ENCODE data around the gene ANGEL2.

ANGEL2 gene

DNA sequence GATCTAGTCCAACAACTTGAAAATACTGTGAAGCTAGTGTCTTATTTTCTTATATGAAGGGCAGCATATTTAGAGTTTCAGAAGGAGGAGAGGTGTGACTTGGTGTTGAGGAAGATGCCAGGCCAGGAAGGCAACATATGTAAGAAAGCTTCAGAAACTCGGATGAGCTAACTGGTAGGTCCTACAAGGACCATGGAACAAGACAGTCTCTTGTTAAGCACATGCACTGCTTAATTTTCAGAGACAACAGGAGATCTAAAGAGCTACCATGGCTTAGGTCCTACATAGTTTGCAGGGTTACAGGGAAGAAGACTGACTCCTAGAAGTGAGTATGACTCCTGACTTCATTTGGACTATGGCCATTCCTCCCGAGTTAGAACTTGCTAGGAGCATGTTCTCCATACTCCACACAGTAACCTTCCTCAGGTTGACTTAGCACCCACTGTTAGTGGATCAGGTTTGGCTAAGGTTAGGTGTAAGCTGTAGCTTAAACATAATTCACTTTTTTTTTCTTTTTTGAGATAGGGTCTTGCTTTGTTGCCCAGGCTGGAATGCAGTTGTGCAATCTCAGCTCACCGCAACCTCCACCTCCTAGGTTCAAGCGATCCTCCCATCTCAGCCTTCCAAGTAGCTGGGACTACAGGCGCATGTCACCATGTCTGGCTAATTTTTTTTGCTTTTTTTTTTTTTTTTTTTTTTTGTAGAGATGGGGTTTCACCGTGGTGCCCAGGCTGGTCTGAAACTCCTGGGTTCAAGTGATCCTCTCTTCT, 31.0 kb downstream of the ANGEL2 start:
- Histone ChIP-seq H3K36me3 (ENCODE audit: control insufficient read depth, insufficient read depth, low read length) (peaks cover 16% of the 10 kb centered on the region; the same call in 1 of the 2 replicates), H3K27ac (ENCODE audit: low read length) (no peak overlapping the region), H3K27me3 (ENCODE audit: control insufficient read depth, insufficient read depth, low read length) (no peaks in the 10 kb centered on the region), H3K4me1 (ENCODE audit: control insufficient read depth, insufficient read depth, low read length) (peaks cover 1% of the 10 kb centered on the region; the same call in 1 of the 2 replicates), H3K9me3 (ENCODE audit: control insufficient read depth, insufficient read depth, low read length) (no peaks in the 10 kb centered on the region), H3K4me3 (ENCODE audit: low read length) (no peak overlapping the region)
- no peak for DNase-seq (ENCODE audit: low read depth, low spot score)
- WGBS (ENCODE audit: insufficient coverage, insufficient read length) = no CpG with 5 or more reads among the region's 6 CpGs

DNA sequence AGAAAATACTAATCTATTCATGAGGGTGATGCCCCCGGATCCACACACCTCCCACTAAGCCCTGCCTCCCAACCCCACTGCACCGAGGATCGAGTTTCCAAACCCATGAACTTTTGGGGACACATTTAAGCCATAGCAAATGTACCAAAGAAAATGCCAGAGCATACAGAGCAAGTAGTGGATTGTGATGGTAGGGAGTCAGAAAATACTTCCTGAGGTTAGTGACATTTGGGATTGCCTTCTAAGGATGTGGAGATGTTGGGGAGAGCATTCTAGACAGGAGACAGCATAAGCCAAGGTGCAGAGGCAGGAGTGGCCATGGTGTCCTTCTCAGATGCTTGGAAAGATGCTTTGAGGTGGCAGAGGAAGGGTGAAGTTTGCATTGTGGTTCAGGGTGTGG, 32.2 kb downstream of the ANGEL2 start:
- no peak overlapping the region for H3K4me3 ChIP-seq (ENCODE audit: low read length)
- no peak overlapping the region for H3K27ac ChIP-seq (ENCODE audit: low read length)
- no peaks in the 10 kb centered on the region for H3K9me3 ChIP-seq (ENCODE audit: control insufficient read depth, insufficient read depth, low read length)
- DNase-seq (ENCODE audit: low read depth, low spot score) = no peak
- no CpG with 5 or more reads among the region's 3 CpGs for WGBS (ENCODE audit: insufficient coverage, insufficient read length)
- peaks cover 23% of the 10 kb centered on the region for H3K36me3 ChIP-seq (ENCODE audit: control insufficient read depth, insufficient read depth, low read length)
- H3K4me1 ChIP-seq (ENCODE audit: control insufficient read depth, insufficient read depth, low read length) = peaks cover 1% of the 10 kb centered on the region; the same call in 1 of the 2 replicates
- no peaks in the 10 kb centered on the region for H3K27me3 ChIP-seq (ENCODE audit: control insufficient read depth, insufficient read depth, low read length)

DNA sequence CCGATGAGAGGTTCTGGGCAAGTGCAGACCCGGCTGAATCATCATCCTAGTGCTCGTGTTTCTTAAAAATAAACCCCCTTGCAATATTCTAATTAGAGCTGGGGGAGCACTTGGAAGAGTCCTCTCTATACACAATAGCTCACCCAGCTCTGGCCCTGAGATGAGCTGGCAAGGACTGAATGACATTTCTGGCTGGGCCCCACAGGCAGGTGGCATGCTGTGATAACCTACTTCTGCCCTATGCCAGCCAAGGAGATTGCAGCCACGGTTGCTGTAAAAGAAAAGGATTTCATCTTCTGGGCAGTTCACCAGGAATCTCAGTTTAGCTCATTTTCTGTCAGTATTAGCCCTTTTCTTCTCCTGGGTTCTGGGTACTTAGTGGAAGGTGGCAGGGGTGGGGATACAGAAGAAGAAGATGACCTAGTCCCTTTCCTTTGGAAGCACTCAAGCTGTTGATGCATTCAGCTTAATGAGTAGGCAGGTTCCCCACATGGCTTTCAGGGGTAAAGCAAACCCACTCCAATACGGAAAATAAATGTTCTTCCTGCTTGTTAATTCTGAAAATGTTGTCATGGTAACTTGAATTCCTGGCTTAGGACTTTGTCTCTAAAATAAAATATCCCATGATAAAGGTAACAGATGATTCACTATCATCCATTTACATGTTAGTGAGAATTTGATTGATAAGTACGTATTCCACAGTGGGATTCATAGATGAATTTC, 33.1 kb downstream of the ANGEL2 start:
- DNase-seq (ENCODE audit: low read depth, low spot score) = no peak
- Histone ChIP-seq H3K4me1 (ENCODE audit: control insufficient read depth, insufficient read depth, low read length) (peaks cover 3% of the 10 kb centered on the region; the same call in 1 of the 2 replicates), H3K36me3 (ENCODE audit: control insufficient read depth, insufficient read depth, low read length) (peaks cover 29% of the 10 kb centered on the region), H3K27me3 (ENCODE audit: control insufficient read depth, insufficient read depth, low read length) (no peaks in the 10 kb centered on the region), H3K4me3 (ENCODE audit: low read length) (no peak overlapping the region), H3K9me3 (ENCODE audit: control insufficient read depth, insufficient read depth, low read length) (no peaks in the 10 kb centered on the region), H3K27ac (ENCODE audit: low read length) (no peak overlapping the region)
- WGBS (ENCODE audit: insufficient coverage, insufficient read length) = no CpG with 5 or more reads among the region's 6 CpGs

DNA sequence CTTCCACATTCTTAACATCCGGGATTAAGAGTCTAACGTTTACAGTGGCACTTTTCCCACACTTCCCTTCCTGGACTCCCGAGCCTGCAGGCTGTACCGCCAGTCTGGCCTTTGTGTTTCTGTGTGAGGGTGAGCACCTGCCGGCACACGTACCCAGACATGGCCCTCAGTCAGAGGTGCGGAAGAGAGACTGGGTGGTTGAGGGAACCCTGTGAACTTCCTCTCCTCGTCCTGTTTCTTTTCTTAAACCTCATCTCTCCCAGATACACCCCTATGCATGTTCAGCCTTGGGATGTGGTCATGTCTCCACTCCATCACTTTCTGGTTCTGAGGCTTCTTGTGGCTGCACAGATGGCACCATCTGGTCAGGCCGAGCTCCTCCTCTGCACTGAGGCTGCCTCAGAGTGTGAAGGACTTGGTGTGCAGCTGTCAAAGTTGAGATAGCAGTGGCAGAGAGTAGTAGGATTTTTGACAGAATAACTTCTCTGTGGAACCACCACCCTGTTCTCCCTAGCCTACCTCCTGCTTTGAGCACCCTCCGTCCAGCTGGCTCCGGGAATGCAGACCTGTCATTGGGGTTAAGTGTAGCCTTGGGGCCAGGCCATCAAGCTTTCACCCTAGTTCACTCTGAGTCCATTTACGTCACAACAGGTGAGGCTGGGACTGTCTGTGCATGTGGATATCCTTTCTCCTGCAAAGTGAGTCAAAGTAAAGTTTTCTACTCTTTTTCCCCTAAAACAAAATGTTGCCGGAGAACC, 33.9 kb downstream of the ANGEL2 start:
- no peak for DNase-seq (ENCODE audit: low read depth, low spot score)
- Histone ChIP-seq H3K27ac (ENCODE audit: low read length) (no peak overlapping the region), H3K4me1 (ENCODE audit: control insufficient read depth, insufficient read depth, low read length) (peaks cover 3% of the 10 kb centered on the region; the same call in 1 of the 2 replicates), H3K4me3 (ENCODE audit: low read length) (no peak overlapping the region), H3K9me3 (ENCODE audit: control insufficient read depth, insufficient read depth, low read length) (no peaks in the 10 kb centered on the region), H3K27me3 (ENCODE audit: control insufficient read depth, insufficient read depth, low read length) (no peaks in the 10 kb centered on the region), H3K36me3 (ENCODE audit: control insufficient read depth, insufficient read depth, low read length) (peaks cover 31% of the 10 kb centered on the region)
- WGBS (ENCODE audit: insufficient coverage, insufficient read length) = no CpG with 5 or more reads among the region's 13 CpGs

DNA sequence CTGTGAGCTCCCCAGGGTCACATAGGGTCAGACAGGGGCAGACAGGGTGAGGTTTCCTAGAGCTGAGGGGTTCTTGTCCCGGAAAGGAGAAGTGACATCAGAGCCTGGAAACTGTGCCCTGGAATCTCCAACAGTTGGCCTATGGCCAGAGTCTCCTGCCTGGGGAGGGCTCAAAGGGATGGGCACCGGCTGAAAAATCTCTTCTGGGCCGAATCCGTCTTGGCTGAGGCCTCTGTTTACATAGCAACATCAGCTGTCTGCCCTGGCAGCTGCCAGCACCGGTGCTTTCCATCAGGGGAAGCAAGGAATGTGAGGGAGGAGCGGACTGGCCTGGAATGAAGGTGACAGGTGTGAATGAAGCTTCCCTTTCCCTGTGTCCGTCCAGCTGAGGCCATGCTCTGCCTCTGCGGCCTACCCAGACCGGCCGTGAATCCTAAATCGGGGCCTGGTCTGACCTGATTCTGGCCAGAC, 34.6 kb downstream of the ANGEL2 start:
- Histone ChIP-seq H3K4me1 (ENCODE audit: control insufficient read depth, insufficient read depth, low read length) (peaks cover 3% of the 10 kb centered on the region; the same call in 1 of the 2 replicates), H3K4me3 (ENCODE audit: low read length) (no peak overlapping the region), H3K27me3 (ENCODE audit: control insufficient read depth, insufficient read depth, low read length) (no peaks in the 10 kb centered on the region), H3K27ac (ENCODE audit: low read length) (no peak overlapping the region), H3K36me3 (ENCODE audit: control insufficient read depth, insufficient read depth, low read length) (peaks cover 38% of the 10 kb centered on the region), H3K9me3 (ENCODE audit: control insufficient read depth, insufficient read depth, low read length) (no peaks in the 10 kb centered on the region)
- no peak for DNase-seq (ENCODE audit: low read depth, low spot score)
- no CpG with 5 or more reads among the region's 11 CpGs for WGBS (ENCODE audit: insufficient coverage, insufficient read length)

DNA sequence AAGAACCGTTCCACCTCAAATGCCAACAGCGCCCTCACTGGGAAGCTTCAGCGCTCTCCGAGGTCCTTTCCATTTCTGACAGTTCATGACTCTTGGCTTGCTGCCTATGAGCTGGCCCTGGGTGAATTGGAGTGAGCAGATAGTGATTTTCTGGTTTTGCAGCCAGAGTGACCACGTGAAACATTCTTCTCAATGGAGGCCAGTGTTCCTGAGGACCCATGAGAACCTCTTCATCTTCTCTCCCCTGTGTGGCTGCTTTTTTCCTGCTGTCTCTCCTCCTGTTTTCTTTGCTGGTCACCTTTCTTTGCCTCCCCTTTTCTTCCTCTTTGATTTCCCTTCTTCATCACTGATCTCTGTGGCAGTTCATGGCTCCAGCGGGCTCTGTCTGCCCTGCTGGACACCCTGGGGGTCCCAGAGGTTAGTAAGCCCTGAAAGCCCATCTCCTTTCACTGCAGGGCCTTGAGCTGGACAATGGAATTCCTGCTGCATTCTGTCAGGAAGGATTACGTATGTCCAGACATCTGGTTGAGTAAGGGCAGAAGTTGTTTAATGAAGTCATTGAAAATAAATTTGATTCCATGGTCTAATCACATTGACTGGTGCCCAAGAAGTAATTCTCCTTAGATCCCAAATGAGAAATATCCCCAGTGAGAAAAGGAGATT, 35.4 kb downstream of the ANGEL2 start:
- WGBS (ENCODE audit: insufficient coverage, insufficient read length) = no CpG with 5 or more reads among the region's 7 CpGs
- Histone ChIP-seq H3K27me3 (ENCODE audit: control insufficient read depth, insufficient read depth, low read length) (no peaks in the 10 kb centered on the region), H3K4me1 (ENCODE audit: control insufficient read depth, insufficient read depth, low read length) (peaks cover 3% of the 10 kb centered on the region; the same call in 1 of the 2 replicates), H3K4me3 (ENCODE audit: low read length) (no peak overlapping the region), H3K9me3 (ENCODE audit: control insufficient read depth, insufficient read depth, low read length) (no peaks in the 10 kb centered on the region), H3K36me3 (ENCODE audit: control insufficient read depth, insufficient read depth, low read length) (peaks cover 46% of the 10 kb centered on the region), H3K27ac (ENCODE audit: low read length) (no peak overlapping the region)
- DNase-seq (ENCODE audit: low read depth, low spot score) = no peak

DNA sequence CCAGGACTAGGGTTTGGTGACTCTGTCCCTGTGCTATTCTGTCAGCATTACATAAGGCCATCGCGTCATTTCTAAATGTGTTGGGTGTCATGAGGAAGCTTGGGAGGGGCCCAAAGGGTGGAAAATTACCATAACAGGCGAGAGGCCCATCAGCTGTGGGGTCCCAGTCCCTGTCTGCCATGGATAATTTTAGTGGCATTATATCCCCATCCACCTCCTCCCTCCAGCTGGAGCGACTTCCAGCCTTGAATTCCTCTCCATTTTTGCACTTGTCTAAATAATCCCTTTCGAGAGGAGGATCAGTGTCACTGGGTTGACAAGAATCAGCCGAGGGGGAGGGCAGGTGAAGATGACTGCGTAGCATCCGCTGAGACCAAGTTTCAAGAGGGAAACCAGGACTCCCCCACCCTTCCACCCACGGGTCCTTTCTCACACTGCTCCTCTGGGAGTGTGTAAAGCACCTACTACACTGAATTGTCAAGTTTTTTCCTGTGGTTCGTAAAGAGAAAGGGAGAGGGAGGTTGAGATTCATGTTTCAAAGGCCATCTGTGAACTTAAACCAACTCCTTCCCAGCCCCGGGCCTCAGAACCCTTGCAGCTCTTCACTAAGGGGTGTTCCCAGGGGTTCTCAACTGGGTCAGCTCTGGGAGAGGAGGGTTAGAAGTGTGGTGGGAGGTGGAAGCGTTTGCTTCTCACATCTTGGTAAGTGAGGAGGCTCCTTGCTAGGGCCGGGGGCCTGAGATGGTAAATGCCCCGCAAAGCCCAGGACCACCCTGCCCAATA, 36.1 kb downstream of the ANGEL2 start:
- H3K27ac ChIP-seq (ENCODE audit: low read length) = no peak overlapping the region
- H3K36me3 ChIP-seq (ENCODE audit: control insufficient read depth, insufficient read depth, low read length) = peaks cover 50% of the 10 kb centered on the region
- no peaks in the 10 kb centered on the region for H3K9me3 ChIP-seq (ENCODE audit: control insufficient read depth, insufficient read depth, low read length)
- DNase-seq (ENCODE audit: low read depth, low spot score) = no peak
- H3K4me3 ChIP-seq (ENCODE audit: low read length) = no peak overlapping the region
- no peaks in the 10 kb centered on the region for H3K27me3 ChIP-seq (ENCODE audit: control insufficient read depth, insufficient read depth, low read length)
- no CpG with 5 or more reads among the region's 14 CpGs for WGBS (ENCODE audit: insufficient coverage, insufficient read length)
- peaks cover 3% of the 10 kb centered on the region; the same call in 1 of the 2 replicates for H3K4me1 ChIP-seq (ENCODE audit: control insufficient read depth, insufficient read depth, low read length)

DNA sequence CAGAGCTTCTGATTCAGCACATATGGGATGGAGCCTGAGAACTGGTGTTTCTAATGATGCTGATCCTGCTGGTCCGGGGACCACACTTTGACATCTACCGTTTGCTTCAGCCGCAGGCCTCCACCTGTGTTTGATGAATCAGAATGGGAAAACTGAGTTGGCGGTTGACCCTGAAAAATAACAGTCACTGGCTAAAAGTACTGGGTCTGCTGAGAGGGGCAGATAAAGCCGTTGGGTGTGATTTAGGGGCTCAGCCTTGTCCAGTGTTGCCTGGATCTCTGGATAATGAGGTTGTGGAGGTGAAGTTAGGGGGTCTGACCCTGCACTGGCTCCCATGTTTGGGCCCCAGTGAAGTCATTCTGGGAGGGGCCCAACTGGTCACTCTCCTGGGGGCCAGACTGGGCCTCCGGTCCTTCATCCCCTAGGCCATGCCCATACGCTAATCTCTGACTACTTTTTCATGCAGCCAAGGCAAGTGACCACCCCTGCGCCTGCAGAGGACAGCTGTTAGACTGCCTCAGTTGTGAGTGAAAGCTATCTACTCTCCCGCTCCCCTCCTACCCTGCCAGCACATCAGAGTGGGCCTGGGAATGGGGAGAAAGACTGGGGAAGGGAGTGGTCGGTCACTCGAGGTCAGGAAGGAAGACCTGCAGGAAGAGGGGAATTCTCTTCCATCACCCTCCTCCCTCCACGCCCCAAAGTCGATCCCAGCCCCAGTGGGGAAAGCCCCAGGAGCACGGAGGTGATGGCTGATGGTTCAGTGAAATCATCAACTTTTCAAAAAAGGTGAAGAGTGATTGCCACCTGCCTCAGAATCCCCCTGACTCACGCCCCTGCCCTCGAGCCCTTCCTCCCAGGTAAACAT, 37.7 kb downstream of the ANGEL2 start:
- WGBS (ENCODE audit: insufficient coverage, insufficient read length) = no CpG with 5 or more reads among the region's 16 CpGs
- Histone ChIP-seq H3K4me1 (ENCODE audit: control insufficient read depth, insufficient read depth, low read length) (peaks cover 3% of the 10 kb centered on the region; the same call in 1 of the 2 replicates), H3K4me3 (ENCODE audit: low read length) (no peak overlapping the region), H3K9me3 (ENCODE audit: control insufficient read depth, insufficient read depth, low read length) (no peaks in the 10 kb centered on the region), H3K27ac (ENCODE audit: low read length) (no peak overlapping the region), H3K36me3 (ENCODE audit: control insufficient read depth, insufficient read depth, low read length) (peaks cover 59% of the 10 kb centered on the region), H3K27me3 (ENCODE audit: control insufficient read depth, insufficient read depth, low read length) (no peaks in the 10 kb centered on the region)
- DNase-seq (ENCODE audit: low read depth, low spot score) = no peak

DNA sequence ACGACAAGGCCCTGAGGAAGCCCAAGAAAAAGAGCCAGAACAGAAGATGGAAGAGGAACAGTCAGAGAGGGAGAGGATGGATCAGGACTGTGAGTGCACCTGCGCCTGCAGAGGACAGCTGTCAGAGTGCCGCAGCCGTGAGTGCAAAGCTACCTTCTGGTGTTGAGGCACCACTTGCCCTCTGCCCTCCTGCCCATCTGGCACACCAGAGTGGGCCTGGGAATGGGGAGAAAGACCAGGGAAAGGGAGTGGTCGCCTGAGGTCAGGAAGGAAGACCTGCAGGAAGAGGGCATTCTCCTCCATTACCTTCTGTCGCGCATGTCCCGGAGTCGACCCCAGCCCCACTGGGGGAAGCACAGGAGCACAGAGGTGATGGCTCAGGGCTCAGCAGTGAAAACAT, 39.1 kb downstream of the ANGEL2 start:
- Histone ChIP-seq H3K4me3 (ENCODE audit: low read length) (no peak overlapping the region), H3K27ac (ENCODE audit: low read length) (no peak overlapping the region), H3K9me3 (ENCODE audit: control insufficient read depth, insufficient read depth, low read length) (no peaks in the 10 kb centered on the region), H3K27me3 (ENCODE audit: control insufficient read depth, insufficient read depth, low read length) (no peaks in the 10 kb centered on the region), H3K4me1 (ENCODE audit: control insufficient read depth, insufficient read depth, low read length) (0 out of 2 replicates have a peak, but pooled peaks cover 1% of the 10 kb centered on the region), H3K36me3 (ENCODE audit: control insufficient read depth, insufficient read depth, low read length) (peaks cover 69% of the 10 kb centered on the region)
- DNase-seq (ENCODE audit: low read depth, low spot score) = no peak
- no CpG with 5 or more reads among the region's 9 CpGs for WGBS (ENCODE audit: insufficient coverage, insufficient read length)

All from iPS DF 6.9 (cell line).